GM18508 (cell line): ENCODE measurements around the gene DIMT1.

Source experiments
- ATAC-seq: cut with Tn5 transposase; IDR thresholded peaks from one replicate; pipeline ENCODE4 v1.9.1; 2021; ENCODE audit warnings: moderate number of reproducible peaks; ENCODE audit not compliant: insufficient read depth, unreplicated experiment

Gene DIMT1

GRCh38 chr5:62403411-62404250 lies at the start of gene DIMT1:
DIMT1 (minus strand) TSS chr5:62403905; CDS start chr5:62403772, 133 bp downstream.
- peak; percentile 94 for ATAC-seq

GRCh38 chr5:62450259-62450658 lies 46.6 kb upstream of the DIMT1 start:
- no peak for ATAC-seq

GRCh38 chr5:62448528-62448927 lies 44.8 kb upstream of the DIMT1 start:
- no peak for ATAC-seq

- ATAC-seq, result no peak
Observed at GRCh38 chr5:62432621-62433064, 28.9 kb upstream of the DIMT1 start.

GRCh38 chr5:62431735-62432620 lies 28.3 kb upstream of the DIMT1 start:
- no peak for ATAC-seq

- no peak for ATAC-seq
Observed at GRCh38 chr5:62424763-62425162, 21.1 kb upstream of the DIMT1 start.

GRCh38 chr5:62421414-62421813 lies 17.7 kb upstream of the DIMT1 start:
- no peak for ATAC-seq

GRCh38 chr5:62419609-62420008 lies 15.9 kb upstream of the DIMT1 start:
- no peak for ATAC-seq

GRCh38 chr5:62418462-62419076 lies 14.9 kb upstream of the DIMT1 start:
- ATAC-seq, result no peak

GRCh38 chr5:62413711-62414110 lies 10.0 kb upstream of the DIMT1 start:
- ATAC-seq, result no peak

- ATAC-seq, result peak; percentile 96
Observed at GRCh38 chr5:62412549-62413329, 9.0 kb upstream of the DIMT1 start, which contains the start of gene IPO11. IPO11 (plus strand) TSS chr5:62412763; CDS start chr5:62437280, 24,517 bp downstream.

GRCh38 chr5:62395210-62395950 lies 8.3 kb downstream of the DIMT1 start:
- ATAC-seq, result no peak

- ATAC-seq, result no peak
Observed at GRCh38 chr5:62386824-62387223, 16.9 kb downstream of the DIMT1 start.

GRCh38 chr5:62385816-62386400 lies 17.8 kb downstream of the DIMT1 start:
- no peak for ATAC-seq

- no peak for ATAC-seq
Observed at GRCh38 chr5:62385131-62385530, 18.6 kb downstream of the DIMT1 start.

- no peak for ATAC-seq
Observed at GRCh38 chr5:62376064-62376463, 27.6 kb downstream of the DIMT1 start.

- ATAC-seq, result no peak
Observed at GRCh38 chr5:62375627-62376026, 28.1 kb downstream of the DIMT1 start.

- ATAC-seq, result no peak
Observed at GRCh38 chr5:62374090-62374489, 29.6 kb downstream of the DIMT1 start.

- ATAC-seq, result no peak
Observed at GRCh38 chr5:62373382-62373781, 30.3 kb downstream of the DIMT1 start.
